NCI-H1436 (cell line): Measurements from ENCODE around the gene PTGDS.

Source experiments
- DNase-seq: peaks from one replicate; lab custom pipeline; 2025; lab: John Stamatoyannopoulos, UW

Gene PTGDS

DNA sequence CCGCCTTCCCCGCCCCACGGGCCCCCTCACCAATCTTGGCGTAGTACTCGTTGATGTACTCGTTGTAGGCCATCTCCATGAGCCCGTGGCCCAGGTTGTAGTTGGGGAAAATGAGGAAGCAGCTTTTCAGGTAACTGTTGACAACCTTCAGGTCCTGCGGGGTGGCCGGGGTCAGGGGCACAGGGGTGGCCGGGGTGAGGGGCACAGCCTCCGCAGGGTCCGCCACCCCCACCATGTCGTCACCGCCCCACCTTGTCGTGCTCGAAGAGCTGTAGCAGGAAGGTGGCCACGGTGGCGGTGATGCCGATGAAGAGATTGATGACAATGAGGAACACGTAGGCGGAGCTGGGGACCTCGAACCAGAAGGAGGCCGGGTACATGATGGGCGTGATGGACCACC is 33.9 kb downstream of the PTGDS start:
- DNase-seq, result no peak

DNA sequence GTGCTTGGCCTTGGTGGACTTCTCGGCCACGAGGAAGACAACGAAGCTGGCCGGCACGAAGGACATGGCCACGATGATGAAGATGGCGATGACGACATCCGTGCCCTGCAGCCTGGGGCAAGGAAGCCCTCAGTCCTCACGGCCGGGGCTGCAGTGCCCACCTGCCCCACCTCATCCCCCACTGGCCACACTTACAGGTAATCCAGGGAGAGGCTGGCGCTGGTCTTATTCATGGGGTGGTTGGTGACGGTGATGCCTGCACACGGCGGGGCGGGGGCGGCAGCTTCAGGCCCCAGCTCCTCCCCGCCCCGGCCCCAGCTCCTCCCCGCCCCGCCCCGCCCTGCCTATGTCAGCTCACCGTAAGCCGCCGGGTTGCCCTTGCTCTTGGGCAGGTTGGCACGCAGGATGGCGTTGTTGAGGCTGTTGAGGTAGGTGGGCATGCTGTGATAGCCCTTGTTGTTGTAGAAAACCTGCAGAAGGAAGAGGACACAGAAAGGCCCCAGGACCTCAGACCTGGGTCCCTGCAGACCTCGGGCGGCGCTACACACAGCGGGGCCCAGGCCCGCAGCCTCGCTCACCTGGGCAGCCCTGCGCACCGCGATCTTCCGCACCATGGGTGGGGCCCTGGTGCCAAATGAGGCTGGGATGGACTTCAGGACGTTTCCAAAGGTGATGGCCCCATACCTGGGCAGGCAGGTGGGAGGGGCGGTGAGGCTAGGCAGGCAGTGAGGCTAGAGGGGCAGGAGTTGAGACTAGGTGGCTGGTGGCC is 34.8 kb downstream of the PTGDS start:
- DNase-seq, result no peak

DNA sequence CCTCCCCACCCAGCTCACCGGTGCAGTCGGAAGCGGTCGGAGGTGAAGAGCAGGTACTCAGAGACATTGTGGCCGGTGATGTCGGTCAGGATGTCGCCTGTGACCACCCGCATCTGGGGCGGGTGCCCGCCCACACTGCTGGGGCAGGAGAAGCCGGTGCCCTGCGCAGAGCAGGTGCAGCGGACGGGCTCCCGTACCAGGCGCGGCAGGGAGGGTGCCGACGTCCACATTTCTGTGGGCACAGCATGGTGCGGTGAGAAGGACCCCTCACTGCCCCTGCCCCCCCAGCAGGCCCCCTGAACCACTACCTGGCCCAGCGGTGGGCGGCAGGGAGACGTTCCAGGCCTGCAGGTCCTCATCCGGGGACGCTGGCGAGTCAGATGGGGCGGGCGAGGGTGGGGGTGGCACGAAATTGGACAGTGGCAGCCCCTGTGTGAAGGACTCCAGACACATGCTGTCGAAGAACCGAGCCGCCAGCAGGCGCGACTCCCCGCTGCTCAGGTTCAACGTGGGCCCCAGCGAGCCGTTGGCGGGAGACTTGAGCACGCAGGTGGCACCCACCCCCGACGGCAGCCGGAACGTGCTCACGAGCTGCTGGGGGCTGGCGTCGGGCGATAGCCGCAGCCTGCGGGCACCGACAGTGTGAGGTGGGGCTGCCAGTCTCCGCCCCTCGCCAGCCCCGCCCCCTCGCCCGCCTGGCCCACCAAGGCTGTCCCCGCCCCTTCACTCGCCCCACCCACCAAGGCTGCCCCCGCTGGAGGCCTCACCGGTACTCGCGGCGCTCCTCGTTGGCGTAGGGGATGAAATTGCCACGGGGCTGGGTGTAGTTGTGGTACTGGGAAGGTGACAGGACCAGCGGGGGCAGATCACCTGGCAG is 35.6 kb downstream of the PTGDS start:
- DNase-seq, result no peak

DNA sequence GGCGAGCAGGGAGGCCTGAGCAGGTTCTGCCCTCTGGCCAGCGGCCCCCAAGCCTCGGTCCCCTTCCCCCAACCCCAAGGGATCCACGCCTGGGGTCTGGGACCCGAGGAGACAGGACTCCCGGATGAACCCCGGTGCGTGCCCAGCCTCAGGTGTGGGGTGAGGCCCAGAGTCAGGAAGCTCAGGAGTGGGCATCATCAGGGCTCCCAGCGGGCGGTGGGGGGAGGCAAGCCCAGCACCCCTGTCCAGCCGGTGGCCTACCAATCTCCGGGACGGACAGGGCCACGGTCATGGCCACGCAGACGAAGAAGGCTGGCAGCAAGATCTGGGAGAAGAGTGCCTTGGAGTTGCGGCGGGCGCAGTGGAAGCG is 36.3 kb downstream of the PTGDS start:
- DNase-seq, result no peak

DNA sequence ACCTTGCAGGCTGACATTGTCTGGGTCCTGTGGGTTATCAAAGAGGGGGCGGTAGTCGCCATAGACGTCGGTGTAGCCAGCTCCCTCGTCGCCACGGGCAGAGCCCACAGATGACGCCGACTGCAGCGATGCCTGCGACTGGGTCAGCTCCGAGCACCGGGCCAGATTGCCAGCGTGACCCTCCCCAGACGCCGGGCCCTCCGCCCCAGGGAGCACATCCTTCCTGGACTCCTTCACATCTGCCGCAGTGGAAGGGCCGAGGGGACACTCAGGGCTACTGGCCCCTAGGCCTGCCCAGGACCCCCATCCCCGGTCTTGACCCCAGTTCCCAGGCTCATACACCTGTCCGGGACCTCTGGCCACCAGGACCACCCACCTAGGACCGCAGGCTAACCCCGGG is 36.9 kb downstream of the PTGDS start:
- DNase-seq, result no peak

DNA sequence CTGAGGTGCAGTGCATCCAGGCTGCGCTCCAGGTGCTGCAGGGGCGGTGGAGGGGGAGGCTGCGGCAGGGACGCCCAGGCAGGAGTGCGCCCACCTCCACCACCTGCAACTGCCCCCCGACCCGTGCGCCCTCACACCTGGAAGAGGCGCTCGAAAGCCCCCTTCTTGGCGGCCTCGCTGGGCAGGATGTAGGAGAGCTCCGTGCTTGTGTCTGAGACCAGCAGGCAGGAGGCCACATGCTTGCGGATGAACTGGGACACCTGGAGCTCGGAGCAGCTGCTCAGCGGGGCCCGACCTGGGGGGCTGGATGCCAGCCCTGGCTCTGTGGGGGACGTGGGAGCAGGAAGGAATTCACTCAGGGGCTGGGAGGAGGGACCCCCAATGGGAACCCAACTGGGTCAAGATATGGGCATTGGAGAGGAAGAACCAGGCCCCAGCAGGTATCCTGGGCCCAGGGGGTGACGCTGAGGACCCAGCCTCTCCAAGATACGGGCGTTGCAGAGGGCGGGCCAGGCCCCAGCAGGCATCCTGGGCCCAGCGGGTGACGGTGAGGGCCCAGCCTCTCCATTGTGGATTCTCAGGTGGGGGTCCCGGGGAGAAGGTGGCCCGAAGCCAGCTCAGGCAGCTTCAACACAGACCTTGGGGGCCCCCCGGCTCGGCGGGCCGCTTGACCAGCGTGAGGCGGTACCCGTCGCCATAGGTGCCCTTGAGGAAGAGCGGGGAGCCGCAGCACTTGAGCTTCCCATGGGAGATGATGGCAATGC is 37.7 kb downstream of the PTGDS start:
- DNase-seq, result no peak

DNA sequence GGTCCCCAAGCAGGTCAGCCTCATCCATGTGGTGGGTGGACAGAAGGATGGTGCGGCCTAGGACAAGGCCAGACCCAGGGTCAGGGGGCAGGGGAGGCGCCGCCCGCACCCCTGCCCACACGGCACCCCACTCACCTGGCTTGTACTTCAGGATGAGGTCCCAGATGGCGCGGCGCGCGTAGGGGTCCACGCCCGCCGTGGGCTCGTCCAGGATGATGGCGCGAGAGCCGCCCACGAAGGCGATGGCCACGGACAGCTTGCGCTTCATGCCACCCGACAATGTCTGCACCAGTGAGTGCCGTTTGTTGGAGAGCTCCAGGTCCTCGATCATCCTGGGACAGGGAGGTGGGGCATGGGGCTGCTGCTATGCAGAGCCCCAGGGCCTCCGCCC is 38.2 kb downstream of the PTGDS start:
- no peak for DNase-seq

DNA sequence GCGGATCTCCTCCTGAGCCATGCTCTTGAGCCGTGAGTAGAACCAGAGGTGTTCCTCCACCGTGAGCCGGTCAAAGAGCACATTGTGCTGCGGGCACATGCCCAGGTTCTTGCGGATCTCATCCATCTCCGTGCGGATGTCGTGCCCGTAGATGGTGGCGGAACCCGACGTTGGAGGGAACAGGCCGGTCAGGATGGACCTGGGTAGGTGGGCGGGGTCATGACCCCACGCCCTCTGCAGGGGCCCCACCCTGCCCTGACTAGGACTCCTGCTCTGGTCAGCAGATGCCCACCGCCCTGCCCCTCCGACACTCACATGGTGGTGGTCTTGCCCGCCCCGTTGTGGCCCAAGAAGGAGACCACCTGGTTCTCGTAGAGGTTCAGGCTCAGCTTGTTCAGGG is 38.7 kb downstream of the PTGDS start:
- DNase-seq, result no peak

DNA sequence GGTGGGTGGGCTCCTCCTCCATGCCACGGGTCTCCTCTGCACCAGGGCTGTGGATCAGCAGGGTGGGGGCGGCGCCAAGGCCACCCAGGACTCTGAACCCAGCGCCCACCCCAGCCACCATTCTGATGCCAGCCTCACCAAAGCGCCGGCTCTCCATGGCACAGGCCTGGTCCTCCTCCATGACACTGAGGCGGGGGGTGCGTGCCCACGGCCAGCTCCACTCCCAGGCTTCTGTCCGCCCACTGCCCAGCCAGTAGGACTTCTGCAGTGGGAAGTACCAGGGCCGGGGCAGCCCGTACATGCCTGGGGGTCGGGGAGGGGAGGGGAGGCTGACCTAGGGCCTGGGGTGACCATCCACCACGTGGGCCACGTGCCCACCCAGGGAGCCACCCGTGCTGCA is 39.1 kb downstream of the PTGDS start:
- DNase-seq, result no peak

DNA sequence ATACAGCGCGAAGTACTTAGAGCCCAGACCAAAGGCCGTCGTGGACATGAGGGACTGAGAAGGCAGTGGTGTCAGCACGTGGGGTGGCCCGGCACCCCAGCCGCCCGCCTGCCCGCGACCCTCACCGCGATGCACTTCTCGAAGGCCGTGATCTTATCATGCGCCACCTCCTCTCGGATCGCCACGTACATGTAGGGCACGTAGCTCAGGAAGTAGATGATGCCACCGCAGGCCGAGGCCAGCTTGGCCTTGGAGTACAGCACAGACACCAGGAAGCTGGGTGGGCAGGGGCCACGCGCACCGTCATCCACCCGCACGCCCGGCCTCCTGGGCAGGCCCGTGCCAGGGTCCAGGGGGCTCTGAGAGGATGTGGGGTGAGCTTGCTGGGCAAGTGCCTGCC is 39.8 kb downstream of the PTGDS start:
- no peak for DNase-seq

DNA sequence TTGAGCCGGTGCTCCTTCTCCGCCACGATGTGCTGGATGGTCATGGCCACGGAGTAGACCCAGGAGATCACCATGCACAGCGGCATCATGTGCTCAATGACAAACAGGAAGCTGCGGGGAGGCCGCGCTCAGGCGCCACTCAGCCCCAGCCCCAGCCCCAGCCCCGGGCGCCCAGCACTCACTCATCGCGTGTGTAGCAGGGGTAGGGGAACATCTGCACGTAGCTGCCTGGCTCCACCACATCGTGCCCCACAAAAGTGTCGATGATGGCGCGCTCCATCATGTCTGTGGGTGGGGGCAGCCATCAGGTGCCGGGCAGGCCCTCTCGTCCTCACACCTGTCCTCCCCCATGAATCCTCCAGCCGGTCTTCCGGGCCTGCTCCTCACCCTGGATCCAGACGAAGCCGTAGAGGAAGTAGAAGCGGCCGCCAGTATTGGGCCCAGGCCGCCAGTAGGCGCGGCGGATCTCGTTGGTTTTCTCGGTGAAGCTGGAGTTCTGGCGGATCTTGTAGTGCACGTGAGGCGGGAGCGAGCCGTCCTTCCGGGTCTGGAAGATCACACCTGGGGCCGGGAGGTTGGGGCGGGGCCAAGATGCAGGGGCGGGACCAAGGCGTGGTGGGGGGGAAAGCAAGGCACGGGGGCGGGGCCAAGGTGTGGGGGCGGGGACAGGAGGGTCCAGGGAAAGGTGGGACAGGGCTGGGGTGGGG is 40.6 kb downstream of the PTGDS start:
- DNase-seq, result no peak

DNA sequence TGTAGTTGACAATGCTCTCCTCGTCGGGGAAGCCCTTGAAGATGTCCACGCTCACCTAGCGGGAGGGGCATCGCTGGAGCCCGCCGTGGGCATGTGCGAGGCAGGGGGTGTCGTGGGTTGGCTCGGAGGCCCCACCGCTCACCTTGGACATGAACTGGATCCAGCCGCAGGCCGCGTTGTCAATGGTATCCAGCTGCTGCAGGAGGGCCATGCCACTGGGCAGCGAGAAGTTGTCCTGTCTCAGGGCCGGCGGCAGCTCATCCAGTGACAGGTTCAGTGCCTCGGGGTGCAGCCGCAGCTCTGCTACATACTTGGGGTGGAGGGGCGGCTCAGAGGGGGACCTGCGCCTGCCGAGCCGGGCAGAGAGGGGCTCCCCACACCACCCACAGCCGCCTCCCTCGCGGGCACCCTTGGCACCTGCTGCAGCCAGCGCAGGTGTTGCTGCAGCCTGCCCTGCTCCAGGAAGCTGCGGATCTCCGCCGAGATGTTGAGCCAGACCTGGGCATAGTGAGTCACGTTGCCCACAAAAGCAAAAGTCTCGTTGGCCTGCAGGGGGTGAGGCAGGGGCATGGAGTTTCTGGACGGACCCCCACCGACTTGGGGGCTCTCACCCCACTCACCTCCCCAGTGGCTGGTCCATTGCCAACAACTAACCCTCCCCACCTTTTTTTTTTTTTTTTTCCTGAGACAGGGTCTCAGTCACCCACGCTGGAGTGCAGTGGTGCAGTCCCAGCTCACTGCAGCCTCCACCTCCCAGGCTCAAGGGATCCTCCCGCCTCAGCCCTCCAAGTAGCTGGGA is 41.7 kb downstream of the PTGDS start:
- no peak for DNase-seq

DNA sequence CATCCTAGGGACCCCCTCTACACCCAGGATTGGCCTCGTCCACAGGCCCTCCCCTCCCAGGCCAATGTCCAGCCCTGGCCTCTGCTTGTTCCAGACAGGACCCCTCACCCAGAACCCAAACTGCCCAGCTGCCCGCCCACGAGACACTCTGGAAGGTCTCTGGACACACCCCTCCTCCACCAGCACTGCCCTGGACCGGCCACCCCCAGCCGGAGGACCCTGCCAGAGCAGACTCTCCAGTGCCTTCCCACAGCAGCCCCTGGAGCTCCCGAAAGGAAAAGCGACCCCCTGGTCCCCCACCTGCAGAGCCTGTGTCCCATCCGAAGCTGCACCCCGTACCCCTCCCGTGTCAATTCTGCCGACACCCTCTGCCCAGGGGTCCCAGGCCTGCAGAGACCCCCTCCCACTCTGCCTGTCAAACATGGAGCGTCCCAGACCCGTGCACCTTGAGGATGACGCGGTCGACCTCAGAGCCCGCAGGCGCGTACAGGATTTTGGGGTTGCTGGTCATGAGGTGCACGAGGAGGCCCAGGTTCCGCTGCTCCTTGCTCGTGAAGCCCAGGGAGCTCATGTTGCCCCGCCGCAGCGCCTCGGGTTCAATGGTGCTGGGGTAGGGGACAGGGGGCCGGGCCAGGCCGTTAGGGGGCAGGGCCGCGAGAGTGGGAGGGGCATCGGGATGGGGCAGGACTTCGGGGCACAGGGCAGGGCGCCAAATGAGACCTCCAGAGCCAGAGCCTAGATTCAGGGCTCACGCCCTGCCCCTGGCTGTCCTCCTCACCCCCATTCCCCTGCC is 42.8 kb downstream of the PTGDS start:
- DNase-seq, result no peak

DNA sequence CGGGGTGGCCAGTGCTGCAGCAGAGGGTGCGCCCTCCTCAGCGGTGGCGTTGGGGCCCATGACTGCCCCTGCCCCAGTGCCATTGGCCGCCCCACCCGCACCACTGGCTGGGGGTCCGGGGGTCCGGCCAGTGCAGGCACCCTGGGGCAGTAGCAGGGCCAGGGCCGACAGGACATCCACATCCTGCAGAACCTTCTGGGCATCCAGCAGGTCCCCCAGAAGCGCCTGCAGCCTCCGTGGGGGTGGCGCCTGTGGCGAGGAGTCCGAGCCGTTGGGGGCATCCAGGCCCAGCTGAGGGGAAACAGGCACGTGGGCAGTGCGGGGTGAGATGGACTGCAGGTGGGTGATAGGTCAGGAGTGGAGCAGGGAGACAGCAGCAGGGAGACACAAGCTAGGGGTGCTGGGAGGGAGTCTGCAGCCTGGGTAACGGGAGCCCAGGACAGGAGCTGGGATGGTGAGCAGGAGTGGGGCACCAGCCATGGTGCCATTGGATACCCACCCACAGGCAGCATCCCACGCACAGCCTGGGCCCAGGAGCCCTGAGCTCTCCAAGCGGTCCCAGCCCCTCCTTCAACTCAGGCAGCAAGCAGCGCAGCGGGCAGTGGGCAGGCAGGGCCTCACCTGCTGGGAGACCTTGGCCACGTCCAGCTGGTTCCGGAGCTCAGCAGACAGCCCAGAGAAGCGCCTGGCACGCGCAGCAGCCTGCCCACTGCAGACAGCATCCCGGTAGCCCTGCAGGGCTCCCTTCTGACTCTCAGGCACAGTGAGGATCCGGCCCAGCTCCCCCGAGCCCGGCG is 43.7 kb downstream of the PTGDS start:
- no peak for DNase-seq

DNA sequence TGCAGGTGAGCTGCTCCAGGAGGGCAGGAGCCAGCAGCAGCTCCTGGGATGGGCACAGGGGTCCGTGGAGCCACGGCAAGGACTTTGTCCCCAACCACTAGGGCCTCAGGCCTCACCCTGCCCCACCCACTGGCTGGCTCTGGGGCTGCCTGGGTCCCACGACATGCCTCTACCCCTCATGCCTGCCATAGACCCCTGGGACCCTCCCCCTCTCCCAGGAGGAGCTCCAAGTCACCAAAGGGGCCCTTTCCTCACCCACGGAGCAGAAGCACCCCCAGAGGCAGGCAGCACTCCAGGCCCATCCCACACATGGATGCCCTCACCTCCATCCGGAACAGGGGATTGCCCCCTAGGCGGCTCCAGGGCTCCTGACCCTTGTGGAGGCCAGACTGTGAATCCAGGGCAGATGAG is 44.3 kb downstream of the PTGDS start:
- no peak for DNase-seq

DNA sequence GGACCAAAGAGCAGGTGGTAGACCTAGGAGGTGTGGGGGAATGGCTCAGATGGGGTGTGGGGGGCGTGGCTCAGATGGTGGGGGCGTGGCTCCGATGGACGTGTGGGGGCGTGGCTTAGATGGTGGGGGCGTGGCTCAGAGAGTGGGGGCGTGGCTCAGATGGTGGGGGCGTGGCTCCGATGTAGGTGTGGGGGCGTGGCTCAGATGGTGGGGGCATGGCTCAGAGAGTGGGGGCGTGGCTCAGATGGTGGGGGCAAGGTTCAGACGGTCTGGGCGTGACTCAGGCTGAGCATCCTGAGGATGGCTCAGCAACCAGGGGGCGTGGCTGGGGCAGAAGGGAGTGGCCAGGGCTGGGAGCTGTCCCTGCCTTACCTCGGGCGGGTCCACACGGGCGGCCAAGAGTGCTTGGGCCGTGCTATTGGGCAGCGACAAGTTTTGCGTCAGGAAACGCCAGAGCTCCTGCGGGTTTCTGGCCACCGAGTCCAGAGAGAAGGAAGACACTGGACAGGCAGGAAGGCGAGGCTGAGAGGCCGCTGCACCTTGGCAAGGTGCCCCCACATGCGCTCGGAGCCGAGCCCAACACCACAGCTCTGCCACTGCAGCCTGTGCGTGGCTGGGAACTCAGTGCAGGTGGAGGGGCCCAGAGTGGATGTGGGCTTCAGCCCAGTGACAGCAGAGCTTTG is 44.8 kb downstream of the PTGDS start:
- DNase-seq, result peak; percentile 23

DNA sequence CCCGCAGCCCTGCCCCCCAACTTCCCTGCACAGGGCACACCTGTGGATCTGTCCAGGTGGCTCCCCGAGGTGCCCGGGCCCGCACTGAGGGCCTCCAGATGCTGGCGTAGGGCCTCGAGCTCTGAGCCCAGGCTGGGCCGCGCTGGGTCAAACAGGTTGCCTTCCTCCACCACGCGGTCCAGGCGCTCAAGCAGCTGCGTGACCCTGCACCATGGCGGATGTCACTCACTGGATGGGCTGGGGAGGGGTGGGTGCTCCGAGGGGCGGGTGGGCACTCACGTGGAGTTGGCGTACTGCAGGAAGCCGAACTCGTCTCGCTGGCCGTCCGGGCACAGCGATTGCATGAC is 45.3 kb downstream of the PTGDS start:
- DNase-seq, result no peak

DNA sequence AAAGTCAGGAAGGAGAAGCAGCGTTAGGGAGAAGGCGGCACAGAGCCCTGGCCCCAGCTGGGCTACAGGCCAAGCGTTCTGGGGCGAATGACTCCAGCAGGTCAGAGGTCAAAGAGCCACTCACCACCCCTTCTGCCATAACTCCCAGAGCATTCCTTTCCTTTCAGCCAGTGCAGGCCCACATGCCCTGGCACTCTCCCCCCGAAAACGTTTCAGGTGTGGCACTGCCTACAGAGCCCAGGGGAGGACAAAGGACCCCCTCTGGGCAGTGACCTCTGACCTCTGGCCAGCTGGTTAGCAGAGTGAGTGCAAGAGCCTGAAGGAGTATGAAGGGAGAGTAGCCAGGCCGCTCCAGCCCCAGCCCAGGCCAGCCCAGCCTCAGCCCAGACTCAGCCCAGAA is 45.9 kb downstream of the PTGDS start:
- no peak for DNase-seq

DNA sequence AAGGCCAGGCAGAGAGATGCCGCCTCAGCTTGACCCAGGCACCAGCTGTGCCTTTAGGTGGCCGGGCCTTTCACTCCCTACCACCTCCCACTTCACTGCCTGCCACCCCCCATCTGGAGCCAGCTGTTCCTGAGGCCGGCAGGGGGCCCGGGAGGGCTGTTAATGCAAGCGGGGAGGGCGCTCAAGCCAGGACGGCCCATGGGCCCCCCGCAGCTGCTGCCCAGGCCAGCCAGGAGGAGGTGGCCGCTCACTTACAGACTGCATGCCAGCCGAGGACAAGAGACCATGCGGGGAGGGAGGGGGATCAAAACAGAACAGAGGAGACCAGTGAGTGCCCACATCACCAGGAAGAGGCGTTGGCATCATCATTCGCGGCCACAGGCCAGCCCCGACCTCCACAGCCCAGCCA is 46.3 kb downstream of the PTGDS start:
- no peak for DNase-seq
